H1 (cell line): Measurements from ENCODE around the gene TAC1. TPM values are rescaled to one million over a fixed set of nuclear protein-coding genes. Genes with fewer than 3 reads are reported as not detected.

Experiments
- CTCF ChIA-PET: fragments of 300-600 bp; sonication (Branson Sonifier 250); formaldehyde crosslinking; loops from one replicate; lab custom pipeline; 2021; ENCODE audit not compliant: partially characterized antibody; lab: Charles Lee
- POLR2A ChIA-PET: fragments of 300-600 bp; sonication (Branson Sonifier 250); formaldehyde crosslinking; loops from one replicate; lab custom pipeline; 2021; ENCODE audit warnings: inconsistent platforms; ENCODE audit not compliant: partially characterized antibody; lab: Charles Lee
- DNase-seq, 2 experiments: peaks; one replicate each; pipeline versions ENCODE4 v3.0.0 to v3.0.0-alpha.2; 2010 to 2022; ENCODE audit warnings: low spot score in 2 of 2, low read depth in 1 of 2, mixed read lengths in 1 of 2
- FAIRE-seq: peaks from 2 replicates; lab custom pipeline; 2011; peaks lifted over from hg19 to GRCh38; lab: Jason Lieb, UNC
- H2AFZ ChIP-seq: 2 replicates; pipeline ENCODE4 v1.8.1; 2012; ENCODE audit warnings: low read length, inconsistent platforms
- H2AK5ac ChIP-seq: 2 replicates; pipeline ENCODE4 v1.6.1; 2013; ENCODE audit warnings: low read depth, low read length
- H2BK120ac ChIP-seq: replicated peaks from 2 replicates; pipeline ENCODE3; 2013; ENCODE audit warnings: low read depth, low read length, inconsistent platforms
- H2BK12ac ChIP-seq: 2 replicates; pipeline ENCODE4 v1.6.1; 2013; ENCODE audit warnings: low read depth, low read length
- H2BK15ac ChIP-seq: 2 replicates; pipeline ENCODE4 v1.6.1; 2013; ENCODE audit warnings: low read length
- H2BK20ac ChIP-seq: 2 replicates; pipeline ENCODE4 v1.6.1; 2013; ENCODE audit warnings: low read length
- H2BK5ac ChIP-seq: 2 replicates; pipeline ENCODE4 v1.6.1; 2013; ENCODE audit warnings: low read depth, low read length
- H3K14ac ChIP-seq: 2 replicates; pipeline ENCODE4 v1.6.1; 2013; ENCODE audit warnings: inconsistent platforms; ENCODE audit not compliant: insufficient read length
- H3K18ac ChIP-seq: 2 replicates; pipeline ENCODE4 v1.6.1; 2013; ENCODE audit warnings: low read length; ENCODE audit errors: extremely low read depth
- H3K23ac ChIP-seq: 2 replicates; pipeline ENCODE4 v1.6.1; 2013; ENCODE audit warnings: inconsistent platforms; ENCODE audit not compliant: insufficient read length
- H3K23me2 ChIP-seq: 2 replicates; pipeline ENCODE4 v1.6.1; 2013; ENCODE audit warnings: low read depth, low read length
- H3K27ac ChIP-seq: 2 replicates; pipeline ENCODE4 v1.6.1; 2011; ENCODE audit warnings: low read depth, low read length, inconsistent platforms
- H3K27me3 ChIP-seq, 4 experiments: replicated peaks in 1 of 4; 1 replicate in 1 of 4; 2 replicates in 3 of 4; pipeline versions ENCODE4 v1.6.1 to v1.8.1; 2011 to 2013; ENCODE audit warnings: low read length in 3 of 4, mild to moderate bottlenecking in 3 of 4, inconsistent platforms in 2 of 4, mixed read lengths in 2 of 4, moderate library complexity in 1 of 4; ENCODE audit not compliant: control insufficient read depth in 3 of 4, insufficient read depth in 3 of 4; ENCODE audit errors: extremely low read depth in 1 of 4
- H3K36me3 ChIP-seq, 4 experiments: 2 replicates each; pipeline versions ENCODE4 v1.6.1 to v1.8.1; 2011 to 2013; ENCODE audit warnings: mild to moderate bottlenecking in 4 of 4, low read length in 3 of 4, moderate library complexity in 2 of 4, control low read depth in 1 of 4, inconsistent platforms in 1 of 4; ENCODE audit not compliant: insufficient read depth in 4 of 4, control insufficient read depth in 2 of 4
- H3K4ac ChIP-seq: replicated peaks from 2 replicates; pipeline ENCODE3; 2013; ENCODE audit warnings: low read length, low read depth, mixed read lengths, inconsistent platforms; ENCODE audit not compliant: insufficient read length
- H3K4me1 ChIP-seq, 4 experiments: replicated peaks in 1 of 4; 1 replicate in 1 of 4; 2 replicates in 3 of 4; pipeline versions ENCODE4 v1.6.1 to v1.8.1; 2011 to 2013; ENCODE audit warnings: low read length in 3 of 4, inconsistent platforms in 2 of 4, mixed read lengths in 1 of 4; ENCODE audit not compliant: insufficient read depth in 4 of 4, control insufficient read depth in 3 of 4
- H3K4me2 ChIP-seq, 2 experiments: 2 replicates each; pipeline versions ENCODE4 v1.6.1 to v1.8.1; 2011 to 2013; ENCODE audit warnings: low read depth in 2 of 2, low read length in 2 of 2, control low read depth in 1 of 2, inconsistent platforms in 1 of 2, mild to moderate bottlenecking in 1 of 2; ENCODE audit not compliant: insufficient read depth in 1 of 2
- H3K4me3 ChIP-seq, 4 experiments: fragments of 200-600, 300-600 bp in 1 of 4; sonication (generic), shearing (Covaris generic), sonication (Bioruptor Twin) in 1 of 4; 2 replicates each; pipeline versions ENCODE4 v1.5.1 to v1.8.1; 2011 to 2016; ENCODE audit warnings: low read length in 4 of 4, low read depth in 3 of 4, control low read depth in 2 of 4, inconsistent platforms in 2 of 4, mild to moderate bottlenecking in 2 of 4, mixed read lengths in 1 of 4, moderate library complexity in 1 of 4; ENCODE audit not compliant: insufficient read depth in 2 of 4; ENCODE audit errors: extremely low read depth in 1 of 4
- H3K56ac ChIP-seq: replicated peaks from 2 replicates; pipeline ENCODE3; 2013; ENCODE audit warnings: low read depth, mild to moderate bottlenecking, mixed read lengths, low read length, inconsistent platforms; ENCODE audit not compliant: insufficient read length
- H3K79me1 ChIP-seq: 2 replicates; pipeline ENCODE4 v1.6.1; 2013; ENCODE audit warnings: low read depth, low read length, control low read depth
- H3K79me2 ChIP-seq, 2 experiments: 2 replicates each; pipeline versions ENCODE4 v1.6.1 to v1.8.1; 2012 to 2013; ENCODE audit warnings: low read length in 2 of 2, mild to moderate bottlenecking in 2 of 2, inconsistent platforms in 1 of 2; ENCODE audit not compliant: insufficient read depth in 2 of 2, control insufficient read depth in 1 of 2
- H3K9ac ChIP-seq, 4 experiments: replicated peaks in 1 of 4; 1 replicate in 1 of 4; 2 replicates in 3 of 4; pipeline versions ENCODE4 v1.6.1 to v1.8.1; 2011 to 2013; ENCODE audit warnings: low read depth in 3 of 4, low read length in 3 of 4, control low read depth in 2 of 4, mild to moderate bottlenecking in 2 of 4, moderate library complexity in 2 of 4, inconsistent platforms in 1 of 4; ENCODE audit errors: extremely low read depth in 1 of 4
- H3K9me3 ChIP-seq, 2 experiments: 2 replicates each; pipeline versions ENCODE4 v1.6.1 to v1.8.1; 2012 to 2013; ENCODE audit warnings: mild to moderate bottlenecking in 2 of 2, moderate library complexity in 2 of 2, control low read depth in 1 of 2, inconsistent platforms in 1 of 2, low read depth in 1 of 2, low read length in 1 of 2, mixed read lengths in 1 of 2; ENCODE audit not compliant: insufficient read depth in 2 of 2
- H4K20me1 ChIP-seq, 2 experiments: replicated peaks in 1 of 2; 2 replicates each; pipeline versions ENCODE3 to v1.8.1; 2011 to 2013; ENCODE audit warnings: inconsistent platforms in 2 of 2, low read length in 2 of 2, mild to moderate bottlenecking in 1 of 2; ENCODE audit not compliant: insufficient read depth in 2 of 2, control insufficient read depth in 1 of 2
- H4K5ac ChIP-seq: 2 replicates; pipeline ENCODE4 v1.6.1; 2013; ENCODE audit warnings: low read length, low read depth, mixed read lengths, inconsistent platforms; ENCODE audit not compliant: insufficient read length
- H4K8ac ChIP-seq: 2 replicates; pipeline ENCODE4 v1.8.0; 2013; ENCODE audit warnings: mild to moderate bottlenecking, moderate library complexity, low read length, inconsistent platforms; ENCODE audit not compliant: insufficient read depth; ENCODE audit errors: extremely low read depth
- H4K91ac ChIP-seq: replicated peaks from 2 replicates; pipeline ENCODE3; 2013; ENCODE audit warnings: low read length, mixed read lengths, inconsistent platforms; ENCODE audit not compliant: insufficient read length
- ATF2 ChIP-seq: IDR thresholded peaks from 2 replicates; pipeline ENCODE4 v1.6.1; 2012; ENCODE audit warnings: low read length, inconsistent platforms
- BACH1 ChIP-seq: IDR thresholded peaks from 2 replicates; pipeline ENCODE4 v1.6.1; 2012; ENCODE audit warnings: low read length, improper control_type of control experiment
- HDAC2 ChIP-seq, 2 experiments: fragments of 300-600 bp in 1 of 2; sonication (generic) in 1 of 2; IDR thresholded peaks; 2 replicates each; pipeline ENCODE4 v1.6.1; 2011 to 2012; ENCODE audit warnings: low read depth in 2 of 2, low read length in 2 of 2, mild to moderate bottlenecking in 2 of 2, moderate library complexity in 2 of 2, borderline replicate concordance in 1 of 2, inconsistent platforms in 1 of 2
- MAX ChIP-seq: IDR thresholded peaks from 2 replicates; pipeline ENCODE4 v1.6.1; 2012; ENCODE audit warnings: inconsistent platforms
- POLR2AphosphoS5 ChIP-seq: IDR thresholded peaks from 2 replicates; pipeline ENCODE4 v1.6.1; 2011; ENCODE audit warnings: low read depth, low read length
- SAP30 ChIP-seq: fragments of 300-600 bp; sonication (generic); IDR thresholded peaks from 2 replicates; pipeline ENCODE4 v1.7.1; 2012; ENCODE audit warnings: low read length, moderate library complexity, mild to moderate bottlenecking, inconsistent platforms; ENCODE audit not compliant: insufficient read depth, insufficient replicate concordance
- SUZ12 ChIP-seq: fragments of 200-600 bp; sonication (generic); IDR thresholded peaks from 2 replicates; pipeline ENCODE4 v1.6.1; 2012; ENCODE audit warnings: mild to moderate bottlenecking, inconsistent platforms, low read length, moderate library complexity, mixed read lengths
- TBP ChIP-seq: IDR thresholded peaks from 2 replicates; pipeline ENCODE4 v1.6.1; 2011; ENCODE audit warnings: low read depth, low read length, improper control_type of control experiment
- TCF12 ChIP-seq: IDR thresholded peaks from 2 replicates; pipeline ENCODE4 v1.6.1; 2011; ENCODE audit warnings: low read depth, mild to moderate bottlenecking, low read length
- WGBS, 2 experiments: shearing (Covaris generic) in 1 of 2; methylation state at CpG; one replicate each; pipeline versions ENCODE4 v1.1.6 to v1.1.7; 2013 to 2015; ENCODE audit warnings: low lambda C conversion rate in 2 of 2, mixed read lengths in 2 of 2, inconsistent platforms in 1 of 2, low coverage in 1 of 2, missing lambda C conversion rate in 1 of 2; ENCODE audit not compliant: insufficient replicate concordance in 2 of 2, insufficient coverage in 1 of 2, insufficient read length in 1 of 2; ENCODE audit errors: extremely low coverage in 1 of 2, missing lambda C conversion rate in 1 of 2; 5-methylcytosine and 5-hydroxymethylcytosine counted together
- polyA plus RNA-seq, 7 experiments: library from polyadenylated mRNA; depleted of rRNA in 3 of 7; stranded (reverse) in 5 of 7; unstranded in 2 of 7; fragments of >200 nt in 5 of 7; fragments of 200-250 nt in 2 of 7; gene quantifications; 1 replicate in 5 of 7; 2 replicates in 1 of 7; 4 replicates in 1 of 7; pipeline versions ENCODE4 v1.2.1 to v1.2.3, GENCODE V29; 2011 to 2013; ENCODE audit warnings: missing spikeins in 2 of 7, mixed read lengths in 2 of 7
- total RNA-seq: library from RNA; stranded (reverse); fragmentation: NEBNext Ultra II Directional; extraction: Animal tissue kit (Norgen Biotek cat#: 25700); gene quantifications from 2 replicates; pipeline ENCODE4 v1.2.1, GENCODE V29; 2021

Gene TAC1
- total and polyA plus RNA-seq, 2 of the 8 experiments (the other 6 are each of a cell fraction or from before 2014, with no cell fraction given), result 1.7 to 4.3 TPM

GRCh38 chr7:97733276-97734161, 1.6 kb downstream of the TAC1 start:
- Histone ChIP-seq H2AK5ac (no peak overlapping the region), H4K91ac (no peak overlapping the region), H3K79me1 (no peaks in the 10 kb centered on the region), H4K20me1 (no peaks in the 10 kb centered on the region), H2BK120ac (no peak overlapping the region), H3K27ac (no peak overlapping the region), H3K56ac (no peak overlapping the region), H3K9me3 (no peaks in the 10 kb centered on the region), H3K9ac (no peak overlapping the region; a peak in 1 of 7 replicates), H2BK15ac (no peak overlapping the region), H3K4me2 (peak overlapping the region; percentile 72 to 96), H3K27me3 (peaks cover 22 to 46% (median 38%) of the 10 kb centered on the region in 4 experiments), H3K4me1 (peaks cover 3 to 11% (median 6%) of the 10 kb centered on the region in 4 experiments; a peak in 6 of 7 replicates), H2BK12ac (no peak overlapping the region), H3K23me2 (peaks cover 16% of the 10 kb centered on the region), H2BK5ac (no peak overlapping the region), H2BK20ac (no peak overlapping the region), H3K79me2 (no peaks in the 10 kb centered on the region), H4K5ac (no peak overlapping the region), H3K36me3 (no peaks in the 10 kb centered on the region), H3K23ac (no peak overlapping the region), H4K8ac (peak overlapping the region; percentile 6; the same call in 1 of the 2 replicates), H3K4me3 (peak overlapping the region; percentile 43 to 71 (median 52)), H3K4ac (no peak overlapping the region), H3K18ac (no peak overlapping the region), H2AFZ (no peak overlapping the region), H3K14ac (no peak overlapping the region)
- FAIRE-seq (no peak), DNase-seq (peak in 1 of 2 experiments; percentile 75)
- WGBS, 2 experiments, result 3% methylated on average over 47 of the region's 59 CpGs; no CpG with 5 or more reads in 1 of the 2 experiments
- ChIA-PET POLR2A (interaction anchor here (0.6 to 2.2 kb wide), 4 partner anchors 26 to 234 kb away, joined by 3 to 7 read pairs (median 3); partner anchors contain the start of gene ASNS), CTCF (no interaction called here)
- TF ChIP-seq SUZ12 (peak; percentile 83), HDAC2 (IDR thresholded peaks at IDR 0.05; ENCODE audit: borderline replicate concordance in 1 of 2, low read depth in 2 of 2, low read length in 2 of 2) (no peak), TCF12 (no peak), ATF2 (no peak), SAP30 (no peak), MAX (peak; percentile 68), BACH1 (no peak; the same call in 1 of the 2 replicates), TBP (no peak), POLR2AphosphoS5 (no peak)
